Stimulated activated memory B cell treated with anti-CD40 and anti-IgM and Interleukin-4, amounts not matched to agents 10 μg/mL and 1 μg/mL and 100 μg/mL, for 72 hours (primary cell): ENCODE results near the gene BFSP1.

Experiments
- ATAC-seq: fragments of 150-1000 bp; cut with Tn5 transposase; 2 replicates; pipeline ENCODE4 v1.10.0; 2021
- H3K27ac Mint-ChIP-seq: one replicate; pipeline ENCODE4 v1.8.0; 2022; ENCODE audit warnings: mild to moderate bottlenecking, mixed read lengths
- H3K27me3 Mint-ChIP-seq: one replicate; pipeline ENCODE4 v1.8.0; 2022; ENCODE audit warnings: mixed read lengths
- H3K36me3 Mint-ChIP-seq: one replicate; pipeline ENCODE4 v1.8.0; 2022; ENCODE audit warnings: mixed read lengths
- H3K4me1 Mint-ChIP-seq: one replicate; pipeline ENCODE4 v1.8.0; 2022; ENCODE audit warnings: mixed read lengths
- H3K4me3 Mint-ChIP-seq: one replicate; pipeline ENCODE4 v1.8.0; 2022; ENCODE audit warnings: mild to moderate bottlenecking, moderate library complexity, mixed read lengths
- H3K9me3 Mint-ChIP-seq: one replicate; pipeline ENCODE4 v1.8.0; 2022; ENCODE audit warnings: mixed read lengths

BFSP1 gene

DNA sequence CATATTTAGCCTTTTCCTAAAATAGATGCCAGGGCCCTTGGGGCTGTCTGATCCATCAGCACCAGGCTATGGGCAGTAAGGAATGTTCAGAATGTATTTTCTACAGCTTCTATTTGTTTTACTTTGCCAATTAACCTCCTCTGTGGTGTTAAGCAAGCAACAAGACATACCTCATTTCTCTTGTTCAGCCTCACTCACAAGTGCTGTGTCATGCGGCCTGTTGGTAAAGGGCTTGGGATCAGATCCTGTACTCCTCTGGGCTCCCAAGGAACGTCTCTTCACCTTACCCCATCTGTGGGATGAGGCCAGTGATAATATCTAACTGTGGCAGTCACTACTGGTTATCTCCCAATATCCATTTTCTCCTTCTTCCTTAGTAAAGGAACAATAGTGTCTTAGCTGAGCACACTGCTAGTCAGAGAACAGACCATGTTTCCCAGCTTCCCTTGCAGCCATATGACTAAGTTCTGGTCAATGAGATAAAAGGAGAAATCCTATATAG lies 31.7 kb upstream of the BFSP1 start:
- Mint-ChIP-seq H3K36me3 (no peaks in the 10 kb centered on the region), H3K9me3 (no peaks in the 10 kb centered on the region), H3K27me3 (peaks cover 16% of the 10 kb centered on the region), H3K4me1 (no peaks in the 10 kb centered on the region), H3K4me3 (no peak overlapping the region), H3K27ac (no peak overlapping the region)
- ATAC-seq: no peak

DNA sequence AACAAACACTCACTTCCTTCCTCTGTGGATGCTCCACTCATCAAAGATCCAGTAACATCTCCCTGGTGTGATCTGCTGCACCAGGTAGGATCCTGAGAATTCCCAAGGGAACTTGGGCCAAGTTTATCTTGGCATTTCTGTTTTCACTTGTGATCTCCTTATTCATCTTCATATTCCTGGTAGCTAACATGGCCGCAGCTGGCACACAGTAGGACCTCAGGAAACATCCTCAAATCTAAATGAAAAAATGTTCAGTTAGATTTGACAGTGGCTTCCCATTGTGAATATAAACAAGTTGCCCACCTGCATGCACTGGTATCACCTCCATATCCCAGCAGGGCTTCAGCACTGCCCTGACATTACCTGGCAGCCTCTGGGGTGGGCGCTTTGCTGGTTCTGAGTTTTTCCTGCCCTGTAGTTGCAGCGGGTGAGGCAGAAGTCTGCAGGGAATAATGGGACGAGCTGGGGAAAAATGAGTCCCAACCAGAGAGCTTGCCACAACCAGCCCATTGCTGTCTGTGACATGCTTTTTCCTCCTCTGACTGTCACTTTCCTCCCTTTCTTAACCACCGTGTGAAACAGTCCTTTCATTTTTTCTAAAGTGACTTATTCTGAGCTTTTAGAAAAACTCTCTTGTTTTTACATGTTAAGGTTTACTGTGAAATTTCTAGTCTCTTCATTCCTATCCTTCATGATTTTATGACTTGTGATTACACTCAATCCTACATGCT lies 29.3 kb upstream of the BFSP1 start:
- H3K4me3 Mint-ChIP-seq: no peak overlapping the region
- H3K27ac Mint-ChIP-seq: no peak overlapping the region
- H3K36me3 Mint-ChIP-seq: no peaks in the 10 kb centered on the region
- ATAC-seq: no peak
- H3K4me1 Mint-ChIP-seq: no peaks in the 10 kb centered on the region
- H3K27me3 Mint-ChIP-seq: peaks cover 16% of the 10 kb centered on the region
- no peaks in the 10 kb centered on the region for H3K9me3 Mint-ChIP-seq

DNA sequence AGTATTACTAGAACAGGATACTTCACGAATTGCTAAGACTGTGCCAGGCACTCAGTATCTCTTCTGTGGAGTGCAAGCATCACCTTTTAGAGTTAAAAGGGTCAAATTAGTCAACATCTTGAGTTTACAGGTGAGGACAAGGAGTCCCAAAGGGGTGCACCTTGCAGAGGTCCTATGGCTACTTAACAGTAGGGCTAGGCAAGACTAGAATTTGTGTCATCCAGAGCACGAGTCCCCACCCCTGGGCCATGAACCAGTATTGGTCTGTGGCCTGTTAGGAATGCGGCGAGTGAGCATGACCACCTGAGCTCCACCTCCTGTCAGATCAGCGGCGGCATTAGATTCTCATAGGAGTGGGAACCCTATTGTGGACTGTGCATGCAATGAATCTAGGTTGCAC lies 28.2 kb upstream of the BFSP1 start:
- no peaks in the 10 kb centered on the region for H3K4me1 Mint-ChIP-seq
- no peak for ATAC-seq
- H3K27ac Mint-ChIP-seq: no peak overlapping the region
- H3K36me3 Mint-ChIP-seq: no peaks in the 10 kb centered on the region
- peaks cover 16% of the 10 kb centered on the region for H3K27me3 Mint-ChIP-seq
- no peaks in the 10 kb centered on the region for H3K9me3 Mint-ChIP-seq
- H3K4me3 Mint-ChIP-seq: no peak overlapping the region

DNA sequence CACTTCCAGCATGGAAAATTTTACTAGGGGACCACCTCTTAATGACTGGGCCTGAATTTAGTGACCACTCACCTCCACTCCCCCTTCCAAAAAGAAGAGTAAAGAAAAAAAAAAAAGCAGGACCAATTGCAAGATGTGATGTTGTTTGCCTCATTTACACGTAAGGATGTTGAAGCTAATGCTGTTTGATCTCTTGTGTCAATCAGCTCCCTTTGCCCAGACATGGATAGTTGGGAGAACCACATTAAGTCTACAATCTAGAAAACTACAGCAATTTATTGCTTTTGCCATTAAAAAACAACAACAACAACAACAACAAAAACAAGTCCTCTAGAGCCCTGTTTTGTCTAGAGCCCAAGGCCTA lies 27.7 kb upstream of the BFSP1 start:
- Mint-ChIP-seq H3K27me3 (peaks cover 16% of the 10 kb centered on the region), H3K36me3 (no peaks in the 10 kb centered on the region), H3K4me3 (no peak overlapping the region), H3K9me3 (no peaks in the 10 kb centered on the region), H3K27ac (no peak overlapping the region), H3K4me1 (no peaks in the 10 kb centered on the region)
- ATAC-seq: no peak

DNA sequence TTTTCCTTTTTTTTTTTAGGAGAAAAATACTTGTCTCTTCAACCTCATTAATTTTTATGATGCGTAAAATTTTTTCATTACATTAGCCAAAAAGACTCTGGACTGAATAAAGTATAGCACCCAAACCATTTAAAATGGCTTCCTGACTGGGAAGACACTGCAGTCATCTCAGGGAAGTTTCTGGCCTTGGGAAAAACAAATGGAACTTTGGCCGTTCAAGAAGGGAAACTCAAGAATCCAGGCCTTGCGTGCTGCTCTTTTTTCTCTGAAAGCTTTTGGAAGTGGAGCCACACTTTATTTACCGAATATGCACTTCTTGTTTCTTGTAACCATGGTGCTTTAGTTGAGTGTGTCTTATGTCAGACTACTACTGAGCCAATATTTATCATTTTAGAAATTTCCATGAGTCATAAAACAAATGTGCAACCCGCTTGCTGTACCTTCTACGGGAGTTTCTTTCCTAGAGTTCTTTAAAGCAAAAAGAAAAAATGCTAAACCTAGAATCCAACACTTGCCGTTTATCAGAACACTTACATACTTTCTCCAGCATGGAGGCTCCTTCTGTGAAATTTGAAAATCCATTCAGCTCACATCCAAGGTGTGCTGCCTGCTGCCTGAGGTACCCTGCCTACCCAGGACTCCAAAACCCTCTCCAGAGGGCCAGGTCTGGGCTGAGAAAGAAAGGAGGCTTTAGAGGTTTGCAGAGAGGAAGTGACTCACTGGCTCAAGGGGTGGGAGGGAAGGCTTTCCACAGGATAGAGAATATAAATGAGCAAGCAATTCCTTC lies 27.2 kb upstream of the BFSP1 start:
- no peak overlapping the region for H3K27ac Mint-ChIP-seq

DNA sequence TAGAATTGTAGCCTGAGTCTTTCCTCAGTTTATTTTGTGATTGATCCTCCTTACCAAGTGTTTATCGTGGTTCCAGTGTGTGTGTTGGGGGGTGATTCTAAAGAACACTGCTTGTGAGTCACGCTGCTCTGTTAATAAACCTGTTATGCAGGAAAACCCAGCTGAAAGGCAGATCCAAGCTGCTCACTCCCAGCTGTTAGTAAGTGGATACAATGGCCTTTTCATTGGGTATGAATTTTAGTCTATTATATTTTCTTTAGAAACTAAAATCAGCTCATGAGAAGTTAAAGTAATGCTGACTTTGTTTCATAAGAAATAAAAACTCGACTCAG lies 26.5 kb upstream of the BFSP1 start:
- no peak overlapping the region for H3K27ac Mint-ChIP-seq
- no peak overlapping the region for H3K4me3 Mint-ChIP-seq
- H3K36me3 Mint-ChIP-seq: no peaks in the 10 kb centered on the region
- no peaks in the 10 kb centered on the region for H3K4me1 Mint-ChIP-seq
- peaks cover 16% of the 10 kb centered on the region for H3K27me3 Mint-ChIP-seq
- no peak for ATAC-seq
- H3K9me3 Mint-ChIP-seq: no peaks in the 10 kb centered on the region

More for the DNA sequence above, 27.2 kb upstream of the BFSP1 start:
- no peak for ATAC-seq
- Mint-ChIP-seq H3K27me3 (peaks cover 16% of the 10 kb centered on the region), H3K4me1 (no peaks in the 10 kb centered on the region), H3K4me3 (no peak overlapping the region), H3K36me3 (no peaks in the 10 kb centered on the region), H3K9me3 (no peaks in the 10 kb centered on the region)

DNA sequence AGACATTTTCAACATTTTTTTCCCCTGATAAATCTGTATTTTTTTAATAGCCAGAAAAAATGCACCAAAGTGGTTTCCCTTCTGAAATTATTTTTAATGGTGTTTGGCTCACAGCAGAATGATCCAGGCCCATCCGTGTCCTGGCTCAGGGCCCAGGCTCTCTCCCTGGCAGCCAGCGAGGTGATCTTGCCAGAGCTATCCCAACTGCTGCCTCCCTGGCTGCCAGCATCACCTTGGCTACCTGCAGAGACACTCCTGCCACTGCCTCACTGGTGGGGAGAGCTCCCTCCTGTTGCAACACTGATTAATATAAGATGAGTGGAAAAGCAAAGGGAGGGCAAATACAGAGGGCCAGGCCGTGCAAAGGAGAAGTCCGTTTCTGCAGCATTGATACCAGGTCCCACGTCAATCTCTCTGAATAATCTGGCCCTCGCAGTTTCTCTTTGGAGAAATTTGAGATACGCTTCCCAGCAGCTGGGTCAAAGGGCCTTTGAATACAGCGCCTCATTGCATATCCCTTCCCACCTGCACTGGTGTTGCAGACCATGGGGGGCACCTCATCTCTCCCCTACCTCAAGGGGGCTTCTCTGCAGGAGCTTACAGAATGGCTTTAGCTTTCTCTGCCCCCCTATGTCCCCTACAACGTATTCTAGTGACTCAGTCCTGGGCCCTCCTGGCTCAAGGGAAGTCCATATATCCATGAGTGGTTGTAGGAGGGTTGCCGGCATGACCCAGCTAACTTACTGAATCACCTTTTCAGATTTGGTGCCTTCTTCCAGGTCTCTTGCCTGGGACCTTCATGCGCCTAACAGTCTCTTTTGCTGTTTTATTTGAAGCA lies 25.9 kb upstream of the BFSP1 start:
- H3K9me3 Mint-ChIP-seq: no peaks in the 10 kb centered on the region
- H3K4me1 Mint-ChIP-seq: no peaks in the 10 kb centered on the region
- H3K27ac Mint-ChIP-seq: no peak overlapping the region
- no peak for ATAC-seq
- no peak overlapping the region for H3K4me3 Mint-ChIP-seq
- no peaks in the 10 kb centered on the region for H3K36me3 Mint-ChIP-seq
- H3K27me3 Mint-ChIP-seq: peaks cover 16% of the 10 kb centered on the region

DNA sequence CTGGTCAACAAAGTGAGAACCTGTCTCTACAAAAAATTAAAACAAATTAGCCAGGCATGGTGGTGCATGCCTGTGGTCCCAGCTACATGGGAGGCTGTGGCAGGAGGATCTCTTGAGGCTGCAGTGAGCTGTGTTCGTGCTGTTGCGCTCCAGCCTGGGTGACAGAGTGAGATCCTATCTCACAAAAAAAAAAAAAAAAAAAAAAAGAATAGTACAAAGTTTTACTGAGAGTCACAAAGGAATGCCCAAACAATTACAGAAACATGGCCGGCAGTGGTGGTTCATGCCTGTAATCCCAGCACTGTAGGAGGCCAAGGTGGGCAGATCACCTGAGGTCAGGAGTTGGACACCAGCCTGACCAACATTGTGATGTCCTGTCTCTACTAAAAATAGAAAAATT lies 23.9 kb upstream of the BFSP1 start:
- no peaks in the 10 kb centered on the region for H3K36me3 Mint-ChIP-seq
- H3K4me1 Mint-ChIP-seq: no peaks in the 10 kb centered on the region

DNA sequence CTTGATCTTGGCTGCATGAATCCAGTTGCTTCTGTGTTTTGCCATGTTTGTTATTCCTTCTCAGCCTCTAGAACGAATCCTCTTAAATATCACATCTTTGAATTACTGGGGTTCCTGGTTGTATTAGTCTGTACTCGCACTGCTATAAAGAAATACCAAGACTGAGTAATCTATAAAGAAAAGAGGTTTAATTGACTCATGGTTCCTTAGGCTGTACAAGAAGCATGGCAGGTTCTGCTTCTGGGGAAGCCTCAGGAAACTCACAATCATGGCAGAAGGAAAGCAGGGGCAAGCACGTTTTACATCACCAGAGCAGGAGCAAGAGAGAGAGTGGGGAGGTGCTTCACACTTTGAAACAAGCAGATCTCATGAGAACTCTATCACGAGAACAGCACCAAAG lies 18.0 kb upstream of the BFSP1 start:
- Mint-ChIP-seq H3K4me1 (no peaks in the 10 kb centered on the region), H3K27me3 (peaks cover 24% of the 10 kb centered on the region), H3K4me3 (no peak overlapping the region), H3K9me3 (no peaks in the 10 kb centered on the region), H3K36me3 (no peaks in the 10 kb centered on the region), H3K27ac (no peak overlapping the region)
- no peak for ATAC-seq

More for the DNA sequence above, 23.9 kb upstream of the BFSP1 start:
- H3K27ac Mint-ChIP-seq: no peak overlapping the region
- H3K4me3 Mint-ChIP-seq: no peak overlapping the region
- ATAC-seq: no peak
- H3K27me3 Mint-ChIP-seq: peaks cover 3% of the 10 kb centered on the region
- H3K9me3 Mint-ChIP-seq: no peaks in the 10 kb centered on the region

DNA sequence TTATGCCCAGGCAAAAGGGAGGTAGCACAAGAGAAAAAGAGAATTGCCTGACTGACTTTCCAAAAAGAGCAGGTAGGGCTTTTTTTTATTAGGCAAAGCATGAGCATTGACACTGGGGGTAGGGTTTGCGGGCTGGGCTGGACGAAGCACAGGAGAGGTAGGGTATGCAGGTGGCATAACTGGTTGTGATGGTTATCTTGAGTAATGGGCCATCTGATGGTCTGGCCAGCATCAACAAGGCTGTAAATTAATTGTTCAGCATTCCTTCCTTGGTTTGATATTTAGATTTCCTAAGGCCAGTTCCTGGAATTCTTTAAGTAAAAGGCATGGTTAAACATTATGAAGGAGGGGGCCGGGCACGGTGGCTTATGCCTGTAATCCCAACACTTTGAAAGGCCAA lies 13.9 kb upstream of the BFSP1 start:
- H3K27me3 Mint-ChIP-seq: peaks cover 41% of the 10 kb centered on the region
- no peaks in the 10 kb centered on the region for H3K9me3 Mint-ChIP-seq
- no peaks in the 10 kb centered on the region for H3K36me3 Mint-ChIP-seq
- no peaks in the 10 kb centered on the region for H3K4me1 Mint-ChIP-seq
- H3K27ac Mint-ChIP-seq: no peak overlapping the region
- no peak for ATAC-seq
- H3K4me3 Mint-ChIP-seq: no peak overlapping the region

DNA sequence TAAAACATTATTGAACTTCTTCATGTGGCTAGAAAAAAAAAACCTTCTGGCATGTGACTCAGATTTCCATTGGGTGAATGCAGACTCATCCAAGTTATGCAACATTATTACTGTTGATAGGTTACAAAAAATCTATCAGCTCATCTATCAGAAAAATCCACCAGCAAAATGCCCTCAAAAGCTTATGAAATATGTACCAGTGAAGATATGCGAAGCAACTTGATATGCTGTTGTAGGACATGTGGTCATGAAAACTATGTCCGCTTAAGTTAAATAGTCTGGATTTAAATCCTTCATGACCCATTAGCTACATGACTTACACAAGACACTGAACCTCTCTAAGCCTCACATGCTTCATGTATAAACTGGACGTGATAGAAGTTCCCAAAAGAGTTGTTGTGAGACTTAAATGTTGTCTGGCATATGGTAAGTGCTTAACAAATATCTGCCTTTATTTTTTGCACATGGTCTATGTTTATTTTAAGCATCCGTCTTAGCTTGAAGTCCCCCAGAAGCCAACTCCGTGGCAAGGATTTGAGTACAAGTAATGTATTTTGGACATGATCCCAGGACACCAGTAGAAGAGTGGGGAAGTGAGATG lies 12.5 kb upstream of the BFSP1 start:
- no peak for ATAC-seq
- Mint-ChIP-seq H3K4me1 (peaks cover 4% of the 10 kb centered on the region), H3K27me3 (peaks cover 36% of the 10 kb centered on the region), H3K4me3 (no peak overlapping the region), H3K27ac (no peak overlapping the region), H3K36me3 (no peaks in the 10 kb centered on the region), H3K9me3 (no peaks in the 10 kb centered on the region)

DNA sequence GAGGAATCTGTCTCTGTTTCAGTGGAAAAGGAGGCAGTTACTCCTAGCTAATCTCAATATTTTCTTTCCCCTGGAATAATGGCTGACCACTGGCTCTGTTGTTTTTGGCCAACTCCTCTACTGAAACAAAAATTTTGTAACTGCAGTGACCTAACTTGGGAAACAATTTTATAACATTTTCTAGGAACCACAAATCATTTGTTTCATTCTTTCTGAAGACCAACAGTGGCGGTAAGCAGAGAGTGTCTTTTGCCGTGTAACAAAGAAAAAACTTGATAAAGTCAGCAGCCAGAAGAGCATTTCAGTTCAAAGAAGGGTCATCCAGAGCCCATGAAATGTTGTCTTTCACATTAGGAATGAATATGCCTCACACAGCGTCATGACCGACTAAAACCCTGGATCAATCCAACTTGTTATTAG lies 11.8 kb upstream of the BFSP1 start:
- no peak for ATAC-seq
- no peaks in the 10 kb centered on the region for H3K9me3 Mint-ChIP-seq

DNA sequence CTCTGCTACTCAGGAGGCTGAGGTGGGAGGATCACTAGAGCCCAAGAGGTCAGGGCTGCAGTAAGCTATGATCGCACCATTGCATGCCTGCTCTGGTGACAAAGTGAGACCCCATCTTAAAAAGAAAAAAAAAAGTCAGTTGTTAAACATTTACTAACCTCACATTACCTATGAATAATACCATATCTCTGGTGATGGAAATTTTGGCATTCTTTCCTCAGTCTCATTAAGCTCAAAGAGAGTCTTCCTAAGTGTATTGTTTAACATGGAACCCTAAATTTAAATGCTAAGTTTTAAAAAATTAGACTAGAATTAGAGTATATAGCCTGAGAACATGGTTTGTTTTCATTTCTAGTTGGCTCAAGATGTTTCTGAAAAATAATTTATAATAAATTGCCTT lies 11.3 kb upstream of the BFSP1 start:
- Mint-ChIP-seq H3K27ac (no peak overlapping the region), H3K36me3 (no peaks in the 10 kb centered on the region), H3K4me1 (peaks cover 14% of the 10 kb centered on the region), H3K4me3 (no peak overlapping the region), H3K9me3 (no peaks in the 10 kb centered on the region), H3K27me3 (peaks cover 45% of the 10 kb centered on the region)
- ATAC-seq: no peak

More for the DNA sequence above, 11.8 kb upstream of the BFSP1 start:
- no peak overlapping the region for H3K4me3 Mint-ChIP-seq
- no peaks in the 10 kb centered on the region for H3K36me3 Mint-ChIP-seq
- H3K4me1 Mint-ChIP-seq: peaks cover 9% of the 10 kb centered on the region
- no peak overlapping the region for H3K27ac Mint-ChIP-seq
- peaks cover 40% of the 10 kb centered on the region for H3K27me3 Mint-ChIP-seq

DNA sequence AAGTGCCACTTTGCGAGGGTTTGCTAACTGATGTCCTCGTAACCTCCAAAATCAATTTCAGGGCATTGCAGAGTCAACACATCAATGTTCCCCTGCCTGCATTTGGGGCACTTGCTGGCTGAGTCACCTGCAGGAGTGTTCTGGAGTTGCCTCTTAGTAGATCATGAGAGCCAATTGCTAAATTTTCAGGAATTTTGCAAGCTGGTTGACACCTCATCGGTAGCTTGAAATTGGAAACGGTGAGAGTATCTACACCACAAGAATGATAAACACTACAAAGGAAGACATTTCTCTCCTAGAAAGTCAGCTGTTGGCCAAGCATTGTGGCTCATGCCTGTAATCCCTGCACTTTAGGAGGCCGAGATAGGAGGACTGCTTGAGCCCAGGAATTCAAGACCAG lies 10.8 kb upstream of the BFSP1 start:
- Mint-ChIP-seq H3K27me3 (peaks cover 50% of the 10 kb centered on the region), H3K36me3 (no peaks in the 10 kb centered on the region), H3K4me3 (no peak overlapping the region), H3K4me1 (peaks cover 17% of the 10 kb centered on the region), H3K27ac (no peak overlapping the region), H3K9me3 (no peaks in the 10 kb centered on the region)
- ATAC-seq: no peak

DNA sequence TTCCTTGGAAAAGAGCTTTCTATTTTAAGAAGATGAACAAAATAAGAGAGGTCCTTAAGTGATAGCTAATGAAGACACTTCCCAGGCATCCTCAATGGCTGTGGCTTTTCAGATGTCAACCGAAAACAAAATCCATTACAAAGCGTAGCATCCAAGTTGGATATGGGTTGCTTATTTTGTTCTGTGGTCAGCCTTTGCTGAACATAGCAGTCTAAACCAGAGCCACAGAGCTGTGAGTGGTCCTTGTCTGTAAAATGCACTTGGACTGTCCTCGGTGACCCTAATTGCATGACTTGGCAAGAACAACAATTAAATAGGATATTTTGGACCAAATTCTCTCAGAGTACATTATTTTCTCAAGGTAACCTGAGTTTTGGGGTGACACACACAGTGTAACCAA lies 10.4 kb upstream of the BFSP1 start:
- ATAC-seq: no peak
- peaks cover 50% of the 10 kb centered on the region for H3K27me3 Mint-ChIP-seq
- no peak overlapping the region for H3K4me3 Mint-ChIP-seq
- no peak overlapping the region for H3K27ac Mint-ChIP-seq
- H3K9me3 Mint-ChIP-seq: no peaks in the 10 kb centered on the region
- H3K36me3 Mint-ChIP-seq: no peaks in the 10 kb centered on the region
- H3K4me1 Mint-ChIP-seq: peaks cover 20% of the 10 kb centered on the region
